RPMI8226 (cell line): ENCODE data around the gene IL18.
"Not testable (repeated sequence)": the region's sequence is repeated elsewhere in the genome, so short reads cannot be mapped to it uniquely, and the experiment has no call there.

Source experiments
- DNase-seq: peaks from one replicate; pipeline ENCODE4 v3.0.0-alpha.2; 2015

Gene IL18

DNA sequence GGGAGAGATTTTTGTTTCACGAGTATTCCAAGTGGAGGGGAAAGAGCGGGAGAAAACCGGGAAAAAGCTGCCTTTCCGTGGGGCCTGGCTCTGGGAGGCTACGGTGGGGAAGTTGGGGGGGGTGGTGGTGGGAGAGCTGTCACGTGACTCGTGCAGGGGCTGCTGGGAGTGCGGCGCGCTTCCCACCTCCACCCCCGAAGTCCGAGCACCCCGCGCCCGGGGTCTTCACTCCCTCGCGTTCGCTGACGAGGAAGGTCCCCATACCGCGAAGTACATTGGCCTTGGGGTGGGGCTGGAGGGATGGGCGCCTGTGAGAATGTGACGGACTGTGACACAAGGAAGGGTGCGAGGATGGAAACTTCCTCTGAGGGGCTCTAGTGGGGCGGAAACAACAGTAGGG, 3.3 kb upstream of the IL18 start, which contains the start of gene TEX12:
TEX12 (plus strand) TSS at position 228 of the 400 bp plus-strand sequence. CDS start 1,897 bp downstream, outside the sequence.
- no peak for DNase-seq

DNA sequence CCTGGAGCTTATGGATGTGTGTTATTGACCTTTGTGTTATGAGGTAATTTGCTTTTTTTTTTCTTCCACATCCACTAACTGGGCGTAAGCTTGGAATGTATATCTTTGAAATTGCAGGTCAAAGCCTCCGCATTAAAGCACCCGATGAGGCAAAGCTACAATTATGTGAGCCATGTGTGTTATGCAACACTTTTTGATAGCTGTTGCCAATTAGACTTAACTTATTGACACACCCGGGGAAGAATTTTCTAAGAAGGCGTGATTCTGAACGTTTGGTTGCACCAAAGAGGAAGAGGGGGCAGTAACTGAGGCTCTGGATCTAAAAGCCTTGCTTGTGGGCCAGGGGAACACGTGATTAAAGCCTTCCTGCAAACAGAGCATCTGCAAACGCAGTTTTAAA, 2.7 kb upstream of the IL18 start:
- DNase-seq, result no peak

DNA sequence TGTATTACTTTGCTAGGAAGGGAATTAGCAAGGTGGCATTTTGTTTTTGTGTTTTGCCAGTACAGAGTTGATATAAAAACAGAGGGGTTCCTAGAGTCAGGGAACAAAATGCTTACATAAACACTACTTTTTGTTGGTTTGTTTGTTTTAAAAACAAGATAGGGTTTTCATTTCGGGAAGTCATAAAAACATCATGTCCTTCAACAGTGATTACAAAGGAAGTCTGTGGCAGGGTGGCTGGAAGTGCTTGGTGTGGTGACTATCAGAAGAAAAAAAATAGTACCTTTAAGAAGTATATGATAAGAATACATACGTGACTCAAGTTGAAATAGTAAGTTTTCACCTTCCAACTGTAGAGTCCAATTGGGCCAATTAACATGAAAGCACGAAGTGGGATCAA, 1.2 kb upstream of the IL18 start:
- no peak for DNase-seq

DNA sequence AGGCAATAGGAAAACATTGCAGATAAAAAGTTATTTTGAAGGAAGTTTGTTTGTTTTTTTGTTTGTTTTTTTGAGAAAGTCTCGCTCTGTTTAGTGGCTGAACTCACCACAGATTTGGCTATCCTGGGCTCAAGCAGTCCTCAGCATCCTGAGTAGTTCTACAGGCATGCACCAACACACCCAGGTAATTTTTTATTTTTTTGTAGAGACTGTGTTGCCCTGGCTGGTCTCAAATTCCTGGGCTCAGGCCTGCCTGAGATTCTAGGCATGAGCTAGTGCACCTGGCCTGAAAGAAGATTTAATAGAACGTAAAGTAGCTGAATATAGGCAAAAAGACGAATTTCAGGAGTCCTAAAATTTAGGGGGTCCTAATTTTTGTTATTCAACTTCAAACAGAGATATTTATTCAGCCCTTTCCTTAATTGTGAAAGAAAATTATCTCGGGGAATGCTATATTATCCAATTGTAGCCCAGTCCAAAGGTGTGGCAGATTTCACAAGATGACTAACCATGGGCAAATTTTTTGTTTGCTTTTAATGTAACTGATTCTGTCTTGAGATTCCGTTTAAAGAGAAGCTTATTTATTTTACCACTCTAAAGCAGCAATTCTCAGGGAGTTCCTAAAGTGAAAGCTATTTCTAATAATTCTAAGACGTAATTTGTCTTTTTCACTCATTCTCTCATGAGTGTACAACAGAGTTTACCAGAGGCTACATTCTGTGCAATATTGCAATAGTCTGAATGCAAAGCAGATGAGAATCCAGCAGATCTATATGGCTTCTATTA, 940 bp downstream of the IL18 start:
- no peak for DNase-seq

DNA sequence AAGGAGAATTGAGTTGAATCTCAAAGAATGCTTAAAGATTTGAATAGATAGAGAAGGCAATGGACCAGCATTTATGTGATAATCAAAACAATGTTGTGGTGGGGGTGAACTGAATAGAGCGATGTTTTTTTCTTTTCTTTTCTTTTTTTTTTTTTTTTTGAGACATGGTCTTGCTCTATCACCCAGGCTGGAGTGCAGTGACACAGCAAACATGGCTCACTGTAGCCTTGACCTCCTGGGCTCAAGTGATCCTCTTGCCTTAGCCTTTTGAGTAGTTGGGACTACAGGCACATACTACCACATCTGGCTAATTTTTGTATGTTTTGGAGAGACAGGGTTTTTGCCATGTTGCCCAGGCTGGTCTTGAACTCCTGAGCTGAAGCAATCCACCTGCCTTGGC, 1.7 kb downstream of the IL18 start:
- not testable (repeated sequence) for DNase-seq

DNA sequence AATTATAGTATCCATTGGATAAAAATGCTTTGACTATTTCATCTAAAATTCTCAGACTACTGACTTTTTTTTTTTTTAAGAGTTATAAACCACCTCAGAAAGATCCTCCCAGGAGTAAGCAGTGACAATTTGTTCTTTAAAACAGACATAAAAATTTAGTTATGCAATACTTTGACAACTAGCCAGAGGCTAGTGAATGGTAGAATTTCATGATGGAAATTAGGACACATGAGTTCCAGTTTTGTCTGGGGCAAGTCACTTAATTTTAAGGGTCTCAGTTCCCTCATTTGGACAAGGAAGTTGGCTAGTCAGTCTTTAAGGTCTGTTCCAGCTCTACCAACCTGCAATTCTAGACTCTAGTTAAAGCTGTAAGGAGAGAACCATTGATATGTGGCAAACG, 2.9 kb downstream of the IL18 start:
- DNase-seq, result no peak

DNA sequence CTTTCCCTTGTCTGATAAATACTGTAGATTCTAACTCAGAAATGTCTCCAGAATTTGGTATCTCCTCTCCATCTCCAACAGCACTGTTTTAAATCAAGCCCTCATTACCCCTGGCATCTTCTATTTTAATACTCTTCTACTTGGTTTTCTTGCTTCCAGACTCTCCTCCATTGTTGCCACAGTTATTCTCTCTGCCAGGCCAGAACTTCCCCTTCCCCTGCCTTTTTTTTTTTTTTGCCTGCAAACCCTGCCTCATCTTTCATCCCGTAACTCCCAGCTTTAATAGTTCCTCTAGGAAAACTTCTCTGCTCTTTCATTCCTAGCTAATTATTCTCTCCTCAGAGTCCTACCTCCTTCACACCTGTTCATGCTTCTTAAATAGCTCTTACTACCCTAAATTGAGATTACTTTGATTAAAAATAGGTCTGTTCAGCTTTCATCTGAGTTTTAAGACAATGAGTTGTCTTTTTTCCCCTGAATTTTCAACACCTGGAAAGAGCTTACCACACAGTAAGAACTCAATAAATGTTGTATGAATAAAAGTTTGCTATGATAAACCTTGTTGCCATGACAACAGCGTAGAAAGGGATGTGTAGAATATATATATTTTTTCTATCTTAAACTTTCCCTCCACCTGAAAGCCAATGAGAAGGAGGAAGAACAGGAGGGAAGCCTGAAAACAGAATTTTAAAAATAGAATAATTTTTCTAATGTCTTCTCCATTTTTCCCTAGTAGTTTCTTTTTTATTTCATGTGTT, 3.6 kb downstream of the IL18 start:
- DNase-seq, result no peak

DNA sequence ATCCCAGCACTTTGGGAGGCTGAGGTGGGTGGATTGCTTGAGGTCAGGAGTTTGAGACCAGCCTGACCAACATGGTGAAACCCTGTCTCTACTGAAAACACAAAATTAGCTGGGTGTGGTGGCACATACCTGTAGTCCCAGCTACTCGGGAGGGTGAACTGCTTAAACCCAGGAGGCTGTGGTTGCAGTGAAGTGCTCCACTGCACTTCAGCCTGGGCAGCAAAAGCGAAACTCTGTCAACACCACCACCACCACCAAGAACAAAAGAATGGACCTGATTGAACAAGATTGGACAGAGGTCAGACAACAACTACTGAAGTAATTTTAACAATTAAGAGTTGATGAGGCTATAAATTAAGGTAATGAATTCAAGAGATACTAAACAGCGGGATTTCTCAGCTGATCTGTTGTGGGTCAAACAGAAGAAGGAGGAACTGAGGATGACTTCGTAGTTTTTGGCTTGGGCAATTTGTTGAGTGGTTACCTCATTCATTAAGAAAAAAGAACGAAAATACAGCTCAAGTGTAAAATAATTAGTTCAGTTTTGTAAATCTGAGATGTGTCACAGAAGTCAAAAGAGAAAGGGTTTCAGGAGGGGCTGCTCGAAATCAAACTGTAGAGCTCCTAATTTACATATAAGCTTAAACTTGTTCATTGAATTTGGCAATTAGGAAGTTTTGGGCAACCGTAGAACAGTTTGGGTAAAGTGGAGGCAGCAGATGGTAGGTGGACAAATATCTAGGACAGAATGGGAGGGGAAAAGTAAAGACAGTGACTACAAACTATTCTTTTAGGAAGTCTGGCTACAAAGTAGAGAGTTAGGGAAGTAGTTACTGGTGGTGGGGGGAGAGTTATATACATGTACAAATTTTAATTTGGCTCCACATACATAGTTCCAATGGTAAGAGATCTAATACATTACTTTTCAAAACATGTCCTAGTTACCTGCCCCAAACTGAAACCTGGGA, 4.5 kb downstream of the IL18 start:
- DNase-seq, result no peak

DNA sequence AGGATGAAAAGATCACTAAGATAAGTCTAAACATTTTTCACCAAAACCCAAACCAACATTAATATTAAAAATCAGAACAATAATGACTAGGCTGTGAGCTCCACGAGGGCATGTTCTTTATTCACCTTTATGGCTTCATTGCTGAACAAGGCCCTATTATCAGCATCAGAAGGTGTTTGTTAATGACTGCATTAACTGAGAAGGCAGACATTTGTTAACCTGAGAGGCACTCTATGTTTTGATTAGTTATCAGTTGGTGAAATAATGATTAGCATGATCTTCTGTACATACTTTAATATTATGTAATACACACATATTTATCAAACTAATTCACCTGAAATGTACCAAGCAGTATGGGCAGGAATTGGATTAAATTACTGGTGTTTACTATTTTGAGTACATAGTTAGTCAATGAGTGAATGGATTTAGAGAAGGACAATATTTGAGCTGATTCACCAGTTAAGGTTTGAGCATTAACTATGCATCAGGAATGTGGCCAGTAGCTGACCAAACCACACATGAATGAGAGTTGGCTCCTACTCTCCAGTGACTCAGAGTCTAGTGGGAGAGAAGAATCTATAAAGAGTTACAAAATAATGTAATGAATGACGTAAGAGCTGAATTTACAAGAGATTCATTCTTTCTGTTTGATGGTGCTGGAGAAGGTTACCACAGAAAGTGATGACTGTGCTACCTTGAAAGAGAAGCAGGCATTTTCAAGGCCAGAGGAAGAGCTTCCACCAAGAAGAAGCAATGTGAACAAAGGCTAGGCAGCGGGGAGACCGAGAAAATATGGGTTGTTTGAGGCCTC, 6.7 kb downstream of the IL18 start:
- DNase-seq, result no peak

DNA sequence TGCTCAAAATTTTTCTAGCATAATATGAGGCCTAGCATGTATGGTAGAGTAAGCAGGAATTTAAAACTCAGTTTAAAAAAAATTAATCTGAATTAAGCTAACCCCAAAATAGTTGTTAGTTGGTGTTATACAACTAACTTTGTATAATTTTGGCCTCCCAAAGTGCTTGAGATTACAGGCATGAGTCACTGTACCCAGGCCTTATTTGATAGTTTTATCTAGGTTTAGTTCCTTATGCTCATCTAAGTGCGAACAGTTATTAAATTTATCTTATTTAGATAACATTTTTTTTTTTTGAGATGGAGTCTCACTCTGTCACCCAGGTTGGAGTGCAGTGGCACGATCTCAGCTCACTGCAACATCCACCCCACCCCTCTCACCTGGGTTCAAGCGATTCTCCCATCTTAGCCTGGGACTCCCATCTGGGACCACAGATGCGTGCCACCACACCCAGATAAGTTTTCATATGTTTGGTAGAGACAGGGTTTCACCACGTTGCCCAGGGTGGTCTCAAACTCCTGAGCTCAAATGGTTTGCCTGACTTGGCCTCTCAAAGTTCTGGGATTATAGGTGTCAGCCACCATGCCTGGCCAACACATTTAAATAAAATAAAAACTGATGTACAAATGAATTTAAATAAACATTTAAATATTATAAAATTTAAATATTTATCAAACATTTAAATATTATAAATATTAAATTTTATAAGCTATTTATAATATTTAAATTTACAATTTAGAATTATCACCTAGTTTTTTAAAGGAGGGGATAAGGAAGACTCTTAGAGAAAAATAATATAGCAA, 7.5 kb downstream of the IL18 start:
- DNase-seq, result no peak

DNA sequence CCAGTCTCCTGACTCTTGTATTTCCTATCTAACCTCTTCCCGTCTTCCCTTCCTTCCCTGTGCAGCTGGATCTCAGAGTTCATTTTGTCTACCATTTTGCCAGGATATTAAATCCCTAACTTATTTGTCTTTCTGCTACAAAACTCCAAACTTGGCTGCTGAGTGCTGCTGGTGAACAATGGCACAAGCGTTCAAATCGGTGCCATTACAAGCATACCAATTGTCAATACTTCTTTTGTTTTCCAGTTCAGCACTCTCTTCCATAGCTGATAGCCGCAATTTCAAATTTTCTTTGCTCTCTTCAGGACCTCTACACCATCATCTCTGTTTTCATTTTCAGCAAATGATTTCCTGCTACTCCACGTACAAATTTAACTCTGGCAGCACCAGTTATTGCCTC, 13.4 kb downstream of the IL18 start:
- no peak for DNase-seq

DNA sequence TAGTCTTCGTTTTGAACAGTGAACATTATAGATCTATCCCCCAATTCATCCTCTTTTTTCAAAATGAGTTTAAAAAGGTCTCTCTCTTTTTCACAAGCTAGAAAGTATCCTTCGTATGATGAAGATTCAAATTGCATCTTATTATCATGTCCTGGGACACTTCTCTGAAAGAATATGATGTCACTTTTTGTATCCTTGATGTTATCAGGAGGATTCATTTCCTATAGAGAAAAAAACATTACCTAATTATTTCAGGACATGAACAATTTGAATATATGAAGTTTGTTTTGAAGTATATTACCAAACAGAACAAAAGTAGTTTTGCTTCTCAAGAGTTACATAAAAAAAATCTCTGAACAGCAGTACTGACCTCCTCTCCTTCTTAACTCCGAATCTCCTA, 20.3 kb downstream of the IL18 start:
- DNase-seq, result no peak

DNA sequence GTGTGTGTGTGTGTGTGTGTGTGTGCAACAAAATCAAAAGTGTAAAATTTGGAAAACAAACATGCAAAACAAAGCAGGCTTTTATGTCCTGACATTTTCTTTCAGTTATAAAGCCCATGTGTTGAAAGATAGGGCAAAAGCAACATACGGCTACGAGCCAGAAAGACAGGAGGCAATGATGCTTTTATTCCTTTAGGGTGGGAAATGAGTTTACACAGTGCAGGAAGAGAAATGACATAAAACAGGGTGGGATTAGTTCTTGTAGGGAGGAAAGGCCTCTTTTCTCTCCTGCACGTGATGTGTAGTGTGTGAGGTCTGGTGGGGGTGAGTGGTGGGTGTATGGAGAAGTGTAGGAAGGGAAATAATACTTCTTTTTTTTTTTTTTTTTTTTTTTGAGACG, 29.4 kb downstream of the IL18 start:
- no peak for DNase-seq

DNA sequence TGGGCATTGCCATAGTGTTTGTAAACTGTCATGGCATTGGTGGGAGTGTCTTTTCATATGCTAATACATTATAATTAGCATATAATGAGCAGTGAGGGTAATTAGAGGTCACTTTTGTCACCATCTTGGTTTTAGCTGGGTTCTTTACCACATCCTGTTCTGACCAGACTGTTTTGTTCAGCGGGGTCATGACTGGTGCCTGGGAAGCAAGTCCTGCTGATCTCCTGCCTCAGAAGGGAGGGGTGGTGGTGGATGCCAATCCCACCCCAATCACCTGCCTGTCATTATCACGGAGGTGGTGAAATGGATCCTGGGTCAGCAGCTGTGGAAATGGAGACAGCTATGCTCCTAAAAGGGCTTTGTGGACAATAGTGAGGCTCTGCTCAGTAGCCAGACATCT, 31.2 kb downstream of the IL18 start:
- DNase-seq, result peak; percentile 73

DNA sequence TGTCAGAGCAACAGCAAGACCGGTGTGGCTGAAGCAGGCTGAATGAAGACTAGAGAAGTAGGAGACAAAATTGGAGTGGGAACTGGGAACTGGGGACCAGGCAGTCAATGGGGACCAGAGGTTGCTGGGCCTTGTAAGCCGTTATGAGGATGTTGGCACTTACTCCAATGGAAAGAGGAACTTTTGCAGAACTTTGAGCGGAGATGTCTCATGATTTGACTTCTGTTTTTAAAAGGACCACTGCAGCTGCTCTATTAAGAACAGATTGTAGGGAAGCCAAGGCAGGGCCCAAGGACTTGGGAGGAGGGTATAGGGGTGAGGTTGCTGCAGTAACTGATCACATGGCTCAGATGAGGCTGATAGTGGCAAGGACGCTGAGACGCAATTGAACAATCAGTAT, 34.2 kb downstream of the IL18 start:
- DNase-seq, result no peak

DNA sequence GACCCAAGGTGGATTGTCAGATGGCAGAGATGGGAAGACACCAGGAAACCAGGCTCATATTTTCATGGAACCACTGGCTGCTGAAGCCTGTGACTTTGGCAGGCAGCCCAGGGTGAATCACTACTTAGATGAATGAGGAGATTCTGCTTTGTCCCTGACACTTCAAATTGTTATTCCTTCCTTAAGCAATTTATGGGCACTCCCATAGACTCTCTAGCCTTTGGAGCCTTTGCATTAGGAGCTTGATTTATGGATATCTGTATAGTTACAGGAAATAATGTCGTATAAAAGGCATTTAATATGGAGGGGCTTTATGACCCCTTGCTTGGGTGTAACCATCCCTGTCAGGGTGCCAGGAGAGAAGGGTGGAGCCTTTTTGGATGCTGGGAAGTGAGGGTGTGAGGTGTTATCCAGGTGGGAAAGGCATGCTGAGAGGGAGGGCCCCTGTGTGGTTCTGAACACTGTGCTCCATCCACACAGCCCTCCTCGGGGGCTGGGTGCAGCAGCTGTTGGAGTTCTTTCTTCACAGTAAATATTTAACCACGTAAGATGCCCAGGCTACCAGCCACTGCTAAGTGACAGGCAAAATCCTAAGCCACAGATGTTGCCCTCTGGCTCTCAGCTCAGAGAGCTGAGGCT, 35.3 kb downstream of the IL18 start:
- peak; percentile 44 for DNase-seq

DNA sequence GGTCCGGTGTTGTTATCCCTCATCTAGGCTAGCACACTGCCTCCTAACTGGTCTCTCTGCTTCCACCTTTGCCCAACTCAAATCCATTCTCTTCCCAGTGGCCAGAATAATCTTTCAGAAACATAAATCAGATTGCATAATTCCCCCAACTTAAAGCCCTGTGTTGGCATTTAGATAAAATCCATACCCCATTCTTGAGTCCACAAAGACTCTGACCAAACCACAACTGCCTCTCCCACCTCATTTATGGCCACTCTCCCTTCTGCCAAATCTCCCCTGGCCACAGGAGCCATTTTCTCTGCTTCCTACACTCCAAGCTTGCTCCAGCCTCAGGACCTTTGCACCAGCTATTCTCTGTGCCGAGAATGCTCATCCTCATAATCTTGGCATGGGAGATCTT, 36.8 kb downstream of the IL18 start:
- no peak for DNase-seq

DNA sequence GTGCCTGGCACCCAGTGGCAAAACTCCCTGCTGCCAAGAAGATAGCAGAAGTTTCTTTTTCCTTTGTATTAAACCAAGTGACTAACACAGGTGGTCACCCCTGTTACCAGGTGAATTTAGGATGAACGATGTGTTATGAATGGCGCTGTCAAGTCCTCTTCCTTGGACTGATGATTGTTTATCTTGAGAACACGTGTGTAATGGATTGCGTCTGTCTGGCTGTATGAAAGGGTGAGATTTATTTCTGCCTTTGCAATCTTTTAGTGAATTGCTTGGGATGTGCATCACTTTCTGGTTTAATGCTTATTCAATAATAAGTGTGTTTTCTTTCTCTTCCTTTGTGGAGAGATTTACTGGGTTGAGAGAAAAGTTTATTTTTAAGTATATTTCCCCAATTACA, 40.8 kb downstream of the IL18 start:
- DNase-seq, result no peak

DNA sequence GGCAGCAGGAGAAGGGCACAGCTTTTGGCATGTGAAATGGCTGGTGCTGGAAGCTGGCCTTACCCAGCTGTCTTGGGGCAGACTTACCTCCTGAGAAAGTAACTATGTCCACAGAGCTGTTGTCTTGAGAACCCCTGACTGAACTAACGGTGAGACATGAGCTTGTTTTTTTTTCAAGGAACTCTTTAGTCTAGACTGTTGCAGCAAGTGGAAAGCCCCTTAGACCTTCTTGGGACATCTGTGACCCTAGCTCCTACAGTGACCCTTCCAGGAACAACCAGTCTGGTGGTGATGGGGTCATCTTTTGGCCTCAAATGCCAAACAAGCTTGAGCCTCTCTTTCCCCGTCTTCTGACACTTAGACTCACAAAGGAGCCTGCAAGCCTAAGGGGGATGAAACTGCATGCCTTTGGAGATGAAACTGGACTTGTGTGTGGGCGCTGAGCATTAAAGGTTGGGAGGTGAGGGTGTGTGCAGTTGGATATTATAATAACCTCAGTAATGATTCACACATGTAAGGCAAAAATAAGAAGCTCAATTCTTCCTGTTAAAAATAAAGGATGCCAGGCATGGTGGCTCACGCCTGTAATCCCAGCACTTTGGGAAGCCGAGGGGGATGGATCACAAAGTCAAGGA, 41.8 kb downstream of the IL18 start:
- DNase-seq, result no peak

DNA sequence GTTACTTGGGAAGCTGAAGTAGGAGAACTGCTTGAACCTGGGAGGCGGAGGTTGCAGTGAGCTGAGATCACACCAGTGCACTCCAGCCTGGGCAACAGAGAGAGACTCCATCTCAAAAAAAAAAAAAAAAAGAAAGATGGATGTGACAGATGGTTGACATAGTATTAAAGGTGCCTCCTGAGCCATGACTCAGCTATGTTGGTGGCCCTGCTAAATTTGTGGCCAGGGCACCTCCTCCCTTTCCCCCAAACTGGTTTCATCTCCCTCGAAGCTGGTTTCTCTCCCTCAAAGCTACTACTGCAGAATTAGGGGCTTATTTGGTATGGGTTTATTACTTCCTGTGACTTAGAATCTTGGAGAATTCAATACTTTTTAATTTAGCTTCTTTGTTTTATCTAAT, 45.7 kb downstream of the IL18 start:
- DNase-seq, result peak; percentile 44
